Activated gamma-delta T cell treated with anti-CD3 and anti-CD28 coated beads, Interleukin-2, amount 50 U/mL, for 16 hours (primary cell): ENCODE data around the gene C16orf46.

Source experiments
- DNase-seq: peaks from one replicate; pipeline ENCODE4 v3.0.0-alpha.2; 2020; ENCODE audit warnings: low read depth

C16orf46 gene

DNA sequence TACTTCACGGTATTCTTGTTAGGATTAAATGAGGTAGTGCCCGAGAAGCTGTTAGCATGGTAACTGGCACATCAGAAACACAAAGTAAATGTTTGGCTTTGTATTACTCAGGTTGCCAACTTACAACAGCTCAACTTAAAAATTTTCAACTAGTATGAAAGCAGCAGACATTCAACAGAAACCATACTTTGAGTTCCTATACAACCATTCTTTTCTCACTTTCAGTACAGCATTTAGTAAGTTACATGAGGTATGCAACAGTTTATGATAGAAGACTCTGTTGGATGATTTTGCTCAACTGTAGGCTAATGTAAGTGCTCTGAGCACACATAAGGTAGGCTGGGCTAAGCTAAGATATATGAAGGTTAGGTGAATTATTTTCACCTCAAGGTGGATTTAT, 62.4 kb downstream of the C16orf46 start:
- no peak for DNase-seq

DNA sequence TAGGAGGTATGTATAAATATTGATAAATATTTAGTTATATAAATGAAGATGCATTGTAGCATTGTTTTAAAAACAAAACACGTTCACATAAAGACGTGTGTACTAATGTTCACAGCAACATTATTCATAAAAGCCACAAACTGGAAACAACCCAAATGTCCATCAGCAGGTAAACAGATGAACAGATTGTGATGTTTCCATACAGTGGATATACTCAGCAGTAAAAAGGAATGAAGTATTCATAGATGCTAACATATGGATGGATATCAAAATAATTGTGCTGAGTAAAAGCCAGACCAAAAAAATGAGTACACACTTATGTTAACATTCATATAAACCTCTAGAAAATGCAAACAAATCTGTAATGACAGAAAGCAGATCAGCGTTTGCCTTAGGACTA, 64.1 kb downstream of the C16orf46 start:
- no peak for DNase-seq
